OCI-LY1 (cell line): ENCODE measurements around the gene ARMC9.
"Not testable (repeated sequence)": the region's sequence is repeated elsewhere in the genome, so short reads cannot be mapped to it uniquely, and the experiment has no call there.

Experiments used
- EZH2 ChIP-seq: fragments of 200-600 bp; sonication (generic), shearing (Covaris generic); IDR thresholded peaks from 2 replicates; pipeline ENCODE4 v1.8.0; 2017; ENCODE audit warnings: borderline replicate concordance, mixed run types, mild to moderate bottlenecking, antibody characterized with exemption, low read length, moderate library complexity, mixed read lengths
- TF ChIP-seq, protein P1 (sequence below): fragments of 200-600 bp; sonication (generic), shearing (Covaris generic); IDR thresholded peaks from 2 replicates; pipeline ENCODE4 v1.5.1; 2017; ENCODE audit warnings: mild to moderate bottlenecking, antibody characterized with exemption, low read length, moderate library complexity, mixed read lengths

DNA sequence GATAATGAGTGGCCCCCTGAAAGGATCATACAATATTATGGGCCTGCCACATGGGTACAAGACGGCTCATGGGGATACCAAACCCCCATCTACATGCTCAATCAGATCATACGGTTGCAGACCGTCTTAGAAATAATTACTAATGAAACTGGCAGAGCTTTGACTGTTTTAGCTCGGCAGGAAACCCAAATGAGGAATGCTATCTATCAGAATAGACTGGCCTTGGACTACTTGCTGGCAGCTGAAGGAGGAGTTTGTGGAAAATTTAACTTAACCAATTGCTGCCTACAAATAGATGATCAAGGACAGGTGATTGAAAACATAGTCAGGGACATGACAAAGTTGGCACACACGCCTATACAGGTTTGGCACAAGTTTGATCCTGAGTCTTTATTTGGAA is 209.3 kb downstream of the ARMC9 start:
- TF ChIP-seq, protein P1, sequence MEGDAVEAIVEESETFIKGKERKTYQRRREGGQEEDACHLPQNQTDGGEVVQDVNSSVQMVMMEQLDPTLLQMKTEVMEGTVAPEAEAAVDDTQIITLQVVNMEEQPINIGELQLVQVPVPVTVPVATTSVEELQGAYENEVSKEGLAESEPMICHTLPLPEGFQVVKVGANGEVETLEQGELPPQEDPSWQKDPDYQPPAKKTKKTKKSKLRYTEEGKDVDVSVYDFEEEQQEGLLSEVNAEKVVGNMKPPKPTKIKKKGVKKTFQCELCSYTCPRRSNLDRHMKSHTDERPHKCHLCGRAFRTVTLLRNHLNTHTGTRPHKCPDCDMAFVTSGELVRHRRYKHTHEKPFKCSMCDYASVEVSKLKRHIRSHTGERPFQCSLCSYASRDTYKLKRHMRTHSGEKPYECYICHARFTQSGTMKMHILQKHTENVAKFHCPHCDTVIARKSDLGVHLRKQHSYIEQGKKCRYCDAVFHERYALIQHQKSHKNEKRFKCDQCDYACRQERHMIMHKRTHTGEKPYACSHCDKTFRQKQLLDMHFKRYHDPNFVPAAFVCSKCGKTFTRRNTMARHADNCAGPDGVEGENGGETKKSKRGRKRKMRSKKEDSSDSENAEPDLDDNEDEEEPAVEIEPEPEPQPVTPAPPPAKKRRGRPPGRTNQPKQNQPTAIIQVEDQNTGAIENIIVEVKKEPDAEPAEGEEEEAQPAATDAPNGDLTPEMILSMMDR: not testable (repeated sequence)
- not testable (repeated sequence) for TF ChIP-seq EZH2
